ENCODE data around the gene UBAP2.

DNA sequence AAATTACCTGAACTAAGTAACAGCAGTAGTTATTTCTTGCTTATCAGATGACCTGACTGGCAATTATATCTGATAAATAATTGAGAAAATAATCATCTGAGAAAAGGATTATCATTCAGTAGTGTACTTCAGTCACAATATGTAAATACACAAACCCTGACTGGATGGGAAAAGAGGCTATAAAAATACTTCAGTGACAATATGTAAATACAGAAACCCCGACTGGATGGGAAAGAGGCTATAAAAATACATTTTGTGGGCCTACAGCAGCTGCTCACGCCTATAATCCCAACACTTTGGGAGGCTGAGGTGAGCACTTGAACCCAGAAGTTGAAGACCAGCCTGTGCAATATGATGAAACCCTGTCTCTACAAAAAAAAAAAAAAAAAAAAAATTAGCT, 11.1 kb downstream of the UBAP2 start:
- no peak for TF ChIP-seq CTCF (conservative IDR thresholded peaks at IDR 0.05)
- no peak for TF ChIP-seq ZFX (IDR thresholded peaks at IDR 0.05)
